Measurements from ENCODE around the gene KCNAB2. TPM values are rescaled to one million over a fixed set of nuclear protein-coding genes. Genes with fewer than 3 reads are reported as not detected.

Gene KCNAB2
- total RNA-seq, 1 experiment from 2014 or later, result 11.0 TPM

DNA sequence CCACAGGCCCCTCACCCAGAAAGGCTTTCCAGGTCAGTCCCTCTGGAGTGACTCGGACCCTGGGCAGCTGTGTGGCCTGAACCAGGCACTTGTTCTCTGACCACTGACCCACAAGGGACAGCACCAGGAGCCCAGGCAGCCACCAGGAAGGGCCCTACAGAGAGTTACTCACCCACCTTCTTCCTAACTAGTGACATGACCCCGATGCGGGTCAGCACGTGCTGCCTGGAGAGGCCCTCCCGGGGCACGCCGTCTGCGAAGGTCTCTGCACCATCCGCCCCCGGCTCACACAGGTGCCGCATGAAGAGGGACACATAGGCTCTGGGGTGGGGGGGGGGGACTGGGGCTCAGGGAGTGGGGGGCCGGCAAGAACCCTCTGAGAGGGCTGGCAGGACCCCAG is 78.7 kb downstream of the KCNAB2 start:
- Mint-ChIP-seq H3K4me1 (ENCODE audit: low read depth, unreplicated experiment) (no peaks in the 10 kb centered on the region), H3K36me3 (ENCODE audit: insufficient read depth, unreplicated experiment) (no peaks in the 10 kb centered on the region), H3K9me3 (ENCODE audit: unreplicated experiment) (no peaks in the 10 kb centered on the region), H3K27me3 (ENCODE audit: insufficient read depth, unreplicated experiment) (no peaks in the 10 kb centered on the region), H3K27ac (ENCODE audit: unreplicated experiment) (no peak overlapping the region), H3K4me3 (ENCODE audit: unreplicated experiment) (no peak overlapping the region)
- no peaks in the 10 kb centered on the region for H3K36me3 ChIP-seq (ENCODE audit: control insufficient read depth, insufficient read depth, low read length)
- no TSS peak for BruUV-seq (replicated peaks)
- no peak overlapping the region for H3K4me3 ChIP-seq (ENCODE audit: low read depth, low read length)
- POLR2A ChIA-PET, result no interaction called here
- no peak for DNase-seq
- no peaks in the 10 kb centered on the region for H3K9me3 ChIP-seq
- TF ChIP-seq, protein P1, sequence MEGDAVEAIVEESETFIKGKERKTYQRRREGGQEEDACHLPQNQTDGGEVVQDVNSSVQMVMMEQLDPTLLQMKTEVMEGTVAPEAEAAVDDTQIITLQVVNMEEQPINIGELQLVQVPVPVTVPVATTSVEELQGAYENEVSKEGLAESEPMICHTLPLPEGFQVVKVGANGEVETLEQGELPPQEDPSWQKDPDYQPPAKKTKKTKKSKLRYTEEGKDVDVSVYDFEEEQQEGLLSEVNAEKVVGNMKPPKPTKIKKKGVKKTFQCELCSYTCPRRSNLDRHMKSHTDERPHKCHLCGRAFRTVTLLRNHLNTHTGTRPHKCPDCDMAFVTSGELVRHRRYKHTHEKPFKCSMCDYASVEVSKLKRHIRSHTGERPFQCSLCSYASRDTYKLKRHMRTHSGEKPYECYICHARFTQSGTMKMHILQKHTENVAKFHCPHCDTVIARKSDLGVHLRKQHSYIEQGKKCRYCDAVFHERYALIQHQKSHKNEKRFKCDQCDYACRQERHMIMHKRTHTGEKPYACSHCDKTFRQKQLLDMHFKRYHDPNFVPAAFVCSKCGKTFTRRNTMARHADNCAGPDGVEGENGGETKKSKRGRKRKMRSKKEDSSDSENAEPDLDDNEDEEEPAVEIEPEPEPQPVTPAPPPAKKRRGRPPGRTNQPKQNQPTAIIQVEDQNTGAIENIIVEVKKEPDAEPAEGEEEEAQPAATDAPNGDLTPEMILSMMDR (IDR thresholded peaks at IDR 0.05; ENCODE audit: insufficient read depth in 1 of 2, low read depth in 1 of 2, low read length in 1 of 2, severe bottlenecking in 1 of 2, unreplicated experiment in 1 of 2), result no peak
- H3K27me3 ChIP-seq (replicated peaks; ENCODE audit: control insufficient read depth, insufficient read depth, low read length), result no peaks in the 10 kb centered on the region
- intact Hi-C loops (cut with micrococcal nuclease; ENCODE audit: unreplicated experiment), result no loop called here
- no peaks in the 10 kb centered on the region for H3K4me1 ChIP-seq
- CTCF ChIA-PET, result no interaction called here

DNA sequence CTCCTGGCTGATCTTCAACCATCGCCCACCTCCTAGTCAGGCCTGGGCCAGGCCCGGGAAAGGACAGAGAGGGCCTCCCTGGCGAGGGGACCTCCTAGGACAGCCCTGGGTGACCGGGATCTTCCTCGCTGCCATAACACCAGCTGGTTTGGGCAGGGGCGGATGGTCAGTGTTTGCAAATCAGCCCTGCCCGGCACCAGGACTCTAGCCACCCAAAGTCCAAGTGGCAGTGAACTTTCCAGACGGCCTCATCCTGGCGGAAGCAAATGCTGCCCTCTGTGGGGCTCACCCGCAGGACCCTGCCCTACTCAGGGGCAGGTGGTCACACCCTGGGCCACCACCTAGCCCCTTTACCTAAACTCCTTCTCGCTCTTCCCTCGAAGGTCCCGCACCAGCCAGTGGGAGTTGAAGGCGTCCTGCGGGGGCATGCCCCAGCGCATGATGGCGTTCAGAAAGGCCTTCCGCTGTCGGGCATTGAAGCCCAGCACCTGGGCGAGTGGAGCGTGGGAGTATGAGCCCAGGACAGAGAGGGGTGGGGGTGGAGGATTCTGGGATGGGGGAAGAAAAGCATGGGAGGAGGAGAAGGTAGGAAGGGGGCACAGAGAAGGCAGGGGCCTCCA is 79.2 kb downstream of the KCNAB2 start:
- no peak for DNase-seq

DNA sequence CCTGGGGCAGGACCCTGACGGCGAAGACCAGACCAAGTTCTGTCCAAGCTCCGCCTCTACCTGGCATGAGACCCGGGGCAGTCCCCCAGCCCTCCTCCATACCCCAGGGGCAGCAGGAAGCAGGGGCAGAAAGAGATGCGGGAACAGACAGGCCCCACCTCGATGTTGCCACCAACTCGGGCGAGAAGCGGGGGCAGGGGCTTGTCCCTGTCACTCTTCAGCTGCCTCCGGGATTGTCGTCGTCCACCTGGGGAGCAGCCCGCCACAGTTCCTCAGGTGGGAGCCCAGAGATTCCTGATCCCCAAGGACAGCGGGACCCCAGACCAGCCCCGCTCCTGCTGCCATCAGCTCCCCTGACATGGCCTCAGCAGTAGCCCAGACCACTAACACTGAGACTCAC is 79.7 kb downstream of the KCNAB2 start:
- no peaks in the 10 kb centered on the region for H3K4me1 Mint-ChIP-seq (ENCODE audit: low read depth, unreplicated experiment)
- CTCF ChIA-PET, result no interaction called here
- TF ChIP-seq, protein P1 (IDR thresholded peaks at IDR 0.05; ENCODE audit: insufficient read depth in 1 of 2, low read depth in 1 of 2, low read length in 1 of 2, severe bottlenecking in 1 of 2, unreplicated experiment in 1 of 2), result no peak

More for the DNA sequence above, 79.2 kb downstream of the KCNAB2 start:
- H3K27me3 Mint-ChIP-seq (ENCODE audit: insufficient read depth, unreplicated experiment), result no peaks in the 10 kb centered on the region
- TF ChIP-seq, protein P1 (IDR thresholded peaks at IDR 0.05; ENCODE audit: insufficient read depth in 1 of 2, low read depth in 1 of 2, low read length in 1 of 2, severe bottlenecking in 1 of 2, unreplicated experiment in 1 of 2), result no peak
- Histone ChIP-seq H3K4me3 (ENCODE audit: low read depth, low read length) (no peak overlapping the region), H3K4me1 (no peaks in the 10 kb centered on the region), H3K9me3 (no peaks in the 10 kb centered on the region), H3K27me3 (replicated peaks; ENCODE audit: control insufficient read depth, insufficient read depth, low read length) (no peaks in the 10 kb centered on the region), H3K36me3 (ENCODE audit: control insufficient read depth, insufficient read depth, low read length) (no peaks in the 10 kb centered on the region)
- no TSS peak for BruUV-seq (replicated peaks)
- no peaks in the 10 kb centered on the region for H3K36me3 Mint-ChIP-seq (ENCODE audit: insufficient read depth, unreplicated experiment)
- no peaks in the 10 kb centered on the region for H3K4me1 Mint-ChIP-seq (ENCODE audit: low read depth, unreplicated experiment)
- no peak overlapping the region for H3K27ac Mint-ChIP-seq (ENCODE audit: unreplicated experiment)
- ChIA-PET POLR2A (no interaction called here), CTCF (no interaction called here)
- H3K9me3 Mint-ChIP-seq (ENCODE audit: unreplicated experiment), result no peaks in the 10 kb centered on the region
- intact Hi-C loops (cut with micrococcal nuclease; ENCODE audit: unreplicated experiment), result no loop called here
- no peak overlapping the region for H3K4me3 Mint-ChIP-seq (ENCODE audit: unreplicated experiment)

More for the DNA sequence above, 79.7 kb downstream of the KCNAB2 start:
- no TSS peak for BruUV-seq (replicated peaks)
- no peak overlapping the region for H3K27ac Mint-ChIP-seq (ENCODE audit: unreplicated experiment)
- DNase-seq, result no peak
- no peaks in the 10 kb centered on the region for H3K36me3 Mint-ChIP-seq (ENCODE audit: insufficient read depth, unreplicated experiment)
- no peaks in the 10 kb centered on the region for H3K9me3 Mint-ChIP-seq (ENCODE audit: unreplicated experiment)
- H3K4me3 Mint-ChIP-seq (ENCODE audit: unreplicated experiment), result no peak overlapping the region
- Histone ChIP-seq H3K27me3 (replicated peaks; ENCODE audit: control insufficient read depth, insufficient read depth, low read length) (no peaks in the 10 kb centered on the region), H3K4me1 (no peaks in the 10 kb centered on the region), H3K36me3 (ENCODE audit: control insufficient read depth, insufficient read depth, low read length) (no peaks in the 10 kb centered on the region), H3K4me3 (ENCODE audit: low read depth, low read length) (no peak overlapping the region), H3K9me3 (no peaks in the 10 kb centered on the region)
- intact Hi-C loops (cut with micrococcal nuclease; ENCODE audit: unreplicated experiment), result no loop called here
- POLR2A ChIA-PET, result no interaction called here
- no peaks in the 10 kb centered on the region for H3K27me3 Mint-ChIP-seq (ENCODE audit: insufficient read depth, unreplicated experiment)
